CD4-positive, alpha-beta T cell treated with Interferon gamma for 1 hour (primary cell): Measurements from ENCODE around the gene RITA1.
"Not testable (repeated sequence)": the region's sequence is repeated elsewhere in the genome, so short reads cannot be mapped to it uniquely, and the experiment has no call there.

Source experiments
- DNase-seq: peaks from one replicate; pipeline ENCODE4 v3.0.0-alpha.2; 2020

Gene RITA1

GRCh38 chr12:113206802-113207201 lies 21.3 kb downstream of the RITA1 start:
- DNase-seq, result not testable (repeated sequence)

GRCh38 chr12:113207613-113208040 lies 22.1 kb downstream of the RITA1 start:
- DNase-seq, result no peak

- peak; percentile 77 for DNase-seq
Observed at GRCh38 chr12:113208041-113208934, 22.8 kb downstream of the RITA1 start.

- DNase-seq, result no peak
Observed at GRCh38 chr12:113211160-113211559, 25.6 kb downstream of the RITA1 start.

GRCh38 chr12:113214895-113215400 lies 29.4 kb downstream of the RITA1 start:
- DNase-seq, result peak; percentile 35

- no peak for DNase-seq
Observed at GRCh38 chr12:113216027-113216426, 30.5 kb downstream of the RITA1 start.

GRCh38 chr12:113220593-113221180 lies 35.2 kb downstream of the RITA1 start:
- DNase-seq, result no peak

GRCh38 chr12:113221181-113221996 lies 35.9 kb downstream of the RITA1 start, which contains the start of gene TPCN1:
TPCN1 (plus strand) TSS chr12:113221464; CDS start chr12:113226853, 5,389 bp downstream.
- DNase-seq, result peak; percentile 100

GRCh38 chr12:113221997-113222729 lies 36.6 kb downstream of the RITA1 start:
- DNase-seq, result no peak

GRCh38 chr12:113222730-113223531 lies 37.4 kb downstream of the RITA1 start:
- no peak for DNase-seq

- DNase-seq, result no peak
Observed at GRCh38 chr12:113224955-113225354, 39.4 kb downstream of the RITA1 start.

GRCh38 chr12:113226696-113227568 lies 41.4 kb downstream of the RITA1 start:
- DNase-seq, result no peak

GRCh38 chr12:113227686-113228391 lies 42.3 kb downstream of the RITA1 start:
- no peak for DNase-seq

- no peak for DNase-seq
Observed at GRCh38 chr12:113228394-113229028, 43.0 kb downstream of the RITA1 start.

GRCh38 chr12:113230315-113231234 lies 45.1 kb downstream of the RITA1 start:
- DNase-seq, result no peak

GRCh38 chr12:113231235-113232088 lies 45.9 kb downstream of the RITA1 start:
- no peak for DNase-seq
